ENCODE results near the gene NTHL1.
"Not testable (repeated sequence)": the region's sequence is repeated elsewhere in the genome, so short reads cannot be mapped to it uniquely, and the experiment has no call there.

The NTHL1 gene

GRCh38 chr16:2019921-2020831, 27.5 kb downstream of the NTHL1 start:
- H3K9me3 ChIP-seq (ENCODE audit: control insufficient read depth, low read length), result no peaks in the 10 kb centered on the region
- peaks cover 8% of the 10 kb centered on the region for H3K27me3 ChIP-seq (replicated peaks; ENCODE audit: control insufficient read depth, insufficient read depth, low read length)
- peak; percentile 40 for DNase-seq (ENCODE audit: low read depth)
- no peaks in the 10 kb centered on the region for H3K36me3 ChIP-seq (ENCODE audit: control insufficient read depth, insufficient read depth, low read length, severe bottlenecking)
- H3K9ac ChIP-seq (ENCODE audit: low read length), result no peak overlapping the region
- peaks cover 9% of the 10 kb centered on the region for H3K4me1 ChIP-seq (ENCODE audit: control insufficient read depth, insufficient read depth, low read length)
- no peak overlapping the region for H3K4me3 ChIP-seq (ENCODE audit: low read length)

- no peaks in the 10 kb centered on the region for H3K9me3 ChIP-seq (ENCODE audit: control insufficient read depth, low read length)
- H3K4me3 ChIP-seq (ENCODE audit: low read length), result no peak within 1 kb of the TSS
- peak; percentile 20 for DNase-seq (ENCODE audit: low read depth)
- H3K4me1 ChIP-seq (ENCODE audit: control insufficient read depth, insufficient read depth, low read length), result peaks cover 9% of the 10 kb centered on the region
- peaks cover 8% of the 10 kb centered on the region for H3K27me3 ChIP-seq (replicated peaks; ENCODE audit: control insufficient read depth, insufficient read depth, low read length)
- H3K36me3 ChIP-seq (ENCODE audit: control insufficient read depth, insufficient read depth, low read length, severe bottlenecking), result no peaks in the 10 kb centered on the region
- no peak within 1 kb of the TSS for H3K9ac ChIP-seq (ENCODE audit: low read length)
Observed at GRCh38 chr16:2019518-2019920, 28.1 kb downstream of the NTHL1 start, which contains the start of gene NPW. Gene NPW, plus strand, starts transcription at chr16:2019785.

GRCh38 chr16:2016407-2016922, 31.2 kb downstream of the NTHL1 start:
- H3K4me1 ChIP-seq (ENCODE audit: control insufficient read depth, insufficient read depth, low read length), result peaks cover 4% of the 10 kb centered on the region
- H3K4me3 ChIP-seq (ENCODE audit: low read length), result no peak overlapping the region
- peaks cover 8% of the 10 kb centered on the region for H3K27me3 ChIP-seq (replicated peaks; ENCODE audit: control insufficient read depth, insufficient read depth, low read length)
- no peak for DNase-seq (ENCODE audit: low read depth)
- H3K9me3 ChIP-seq (ENCODE audit: control insufficient read depth, low read length), result no peaks in the 10 kb centered on the region
- no peak overlapping the region for H3K9ac ChIP-seq (ENCODE audit: low read length)
- H3K36me3 ChIP-seq (ENCODE audit: control insufficient read depth, insufficient read depth, low read length, severe bottlenecking), result no peaks in the 10 kb centered on the region

GRCh38 chr16:2015947-2016208, 31.8 kb downstream of the NTHL1 start:
- H3K36me3 ChIP-seq (ENCODE audit: control insufficient read depth, insufficient read depth, low read length, severe bottlenecking), result no peaks in the 10 kb centered on the region
- no peak for DNase-seq (ENCODE audit: low read depth)
- peaks cover 4% of the 10 kb centered on the region for H3K4me1 ChIP-seq (ENCODE audit: control insufficient read depth, insufficient read depth, low read length)
- H3K9me3 ChIP-seq (ENCODE audit: control insufficient read depth, low read length), result no peaks in the 10 kb centered on the region
- peaks cover 8% of the 10 kb centered on the region for H3K27me3 ChIP-seq (replicated peaks; ENCODE audit: control insufficient read depth, insufficient read depth, low read length)
- no peak overlapping the region for H3K9ac ChIP-seq (ENCODE audit: low read length)
- H3K4me3 ChIP-seq (ENCODE audit: low read length), result no peak overlapping the region

GRCh38 chr16:2015117-2015946, 32.3 kb downstream of the NTHL1 start:
- no peaks in the 10 kb centered on the region for H3K36me3 ChIP-seq (ENCODE audit: control insufficient read depth, insufficient read depth, low read length, severe bottlenecking)
- peaks cover 8% of the 10 kb centered on the region for H3K27me3 ChIP-seq (replicated peaks; ENCODE audit: control insufficient read depth, insufficient read depth, low read length)
- DNase-seq (ENCODE audit: low read depth), result no peak
- no peak overlapping the region for H3K4me3 ChIP-seq (ENCODE audit: low read length)
- H3K9ac ChIP-seq (ENCODE audit: low read length), result no peak overlapping the region
- no peaks in the 10 kb centered on the region for H3K9me3 ChIP-seq (ENCODE audit: control insufficient read depth, low read length)
- H3K4me1 ChIP-seq (ENCODE audit: control insufficient read depth, insufficient read depth, low read length), result peaks cover 7% of the 10 kb centered on the region

GRCh38 chr16:2013527-2013926, 34.1 kb downstream of the NTHL1 start:
- Histone ChIP-seq H3K4me3 (ENCODE audit: low read length) (no peak overlapping the region), H3K9me3 (ENCODE audit: control insufficient read depth, low read length) (no peaks in the 10 kb centered on the region), H3K36me3 (ENCODE audit: control insufficient read depth, insufficient read depth, low read length, severe bottlenecking) (no peaks in the 10 kb centered on the region), H3K4me1 (ENCODE audit: control insufficient read depth, insufficient read depth, low read length) (peaks cover 10% of the 10 kb centered on the region), H3K9ac (ENCODE audit: low read length) (no peak overlapping the region), H3K27me3 (replicated peaks; ENCODE audit: control insufficient read depth, insufficient read depth, low read length) (no peaks in the 10 kb centered on the region)
- no peak for DNase-seq (ENCODE audit: low read depth)

GRCh38 chr16:2011726-2012125, 35.9 kb downstream of the NTHL1 start:
- H3K4me1 ChIP-seq (ENCODE audit: control insufficient read depth, insufficient read depth, low read length), result peaks cover 28% of the 10 kb centered on the region
- not testable (repeated sequence) for DNase-seq (ENCODE audit: low read depth); H3K9ac ChIP-seq (ENCODE audit: low read length); H3K9me3 ChIP-seq (ENCODE audit: control insufficient read depth, low read length); H3K36me3 ChIP-seq (ENCODE audit: control insufficient read depth, insufficient read depth, low read length, severe bottlenecking); H3K27me3 ChIP-seq (replicated peaks; ENCODE audit: control insufficient read depth, insufficient read depth, low read length); H3K4me3 ChIP-seq (ENCODE audit: low read length)

- Histone ChIP-seq H3K4me3 (ENCODE audit: low read length) (peak within 1 kb of the TSS; percentile 89), H3K4me1 (ENCODE audit: control insufficient read depth, insufficient read depth, low read length) (peaks cover 41% of the 10 kb centered on the region), H3K36me3 (ENCODE audit: control insufficient read depth, insufficient read depth, low read length, severe bottlenecking) (no peaks in the 10 kb centered on the region), H3K9ac (ENCODE audit: low read length) (peak within 1 kb of the TSS; percentile 95), H3K27me3 (replicated peaks; ENCODE audit: control insufficient read depth, insufficient read depth, low read length) (no peaks in the 10 kb centered on the region), H3K9me3 (ENCODE audit: control insufficient read depth, low read length) (no peaks in the 10 kb centered on the region)
- peak; percentile 96 for DNase-seq (ENCODE audit: low read depth)
Observed at GRCh38 chr16:2009791-2010510, 37.7 kb downstream of the NTHL1 start, which contains the start of gene ZNF598. Gene ZNF598, minus strand, starts transcription at chr16:2009821.

GRCh38 chr16:2009164-2009711, 38.4 kb downstream of the NTHL1 start:
- DNase-seq (ENCODE audit: low read depth), result peak; percentile 46
- Histone ChIP-seq H3K9ac (ENCODE audit: low read length) (peak overlapping the region; percentile 95), H3K4me3 (ENCODE audit: low read length) (peak overlapping the region; percentile 89), H3K36me3 (ENCODE audit: control insufficient read depth, insufficient read depth, low read length, severe bottlenecking) (no peaks in the 10 kb centered on the region), H3K27me3 (replicated peaks; ENCODE audit: control insufficient read depth, insufficient read depth, low read length) (no peaks in the 10 kb centered on the region), H3K9me3 (ENCODE audit: control insufficient read depth, low read length) (no peaks in the 10 kb centered on the region), H3K4me1 (ENCODE audit: control insufficient read depth, insufficient read depth, low read length) (peaks cover 46% of the 10 kb centered on the region)

- H3K9ac ChIP-seq (ENCODE audit: low read length), result peak overlapping the region; percentile 95
- no peaks in the 10 kb centered on the region for H3K9me3 ChIP-seq (ENCODE audit: control insufficient read depth, low read length)
- no peaks in the 10 kb centered on the region for H3K36me3 ChIP-seq (ENCODE audit: control insufficient read depth, insufficient read depth, low read length, severe bottlenecking)
- peaks cover 52% of the 10 kb centered on the region for H3K4me1 ChIP-seq (ENCODE audit: control insufficient read depth, insufficient read depth, low read length)
- peak overlapping the region; percentile 89 for H3K4me3 ChIP-seq (ENCODE audit: low read length)
- H3K27me3 ChIP-seq (replicated peaks; ENCODE audit: control insufficient read depth, insufficient read depth, low read length), result no peaks in the 10 kb centered on the region
- peak; percentile 79 for DNase-seq (ENCODE audit: low read depth)
Observed at GRCh38 chr16:2008631-2009163, 38.9 kb downstream of the NTHL1 start.

All from adipocyte (in vitro differentiated cells).